Measurements from ENCODE around the gene COMT. TPM values are rescaled to one million over a fixed set of nuclear protein-coding genes. Genes with fewer than 3 reads are reported as not detected.
"Not testable (repeated sequence)": the region's sequence is repeated elsewhere in the genome, so short reads cannot be mapped to it uniquely, and the experiment has no call there.

The COMT gene
- total RNA-seq, 4 donors from 2014 or later: 89.1 to 149 (median 138) TPM

GRCh38 chr22:19921544-19922081 is 20.0 kb upstream of the COMT start:
- H3K4me3 ChIP-seq: no peak overlapping the region
- no peaks in the 10 kb centered on the region for H3K4me1 ChIP-seq
- TF ChIP-seq POLR2A (IDR thresholded peaks at IDR 0.05) (no peak), CTCF (IDR thresholded peaks at IDR 0.05) (no peak)
- no peak for DNase-seq
- no peak overlapping the region for H3K27ac ChIP-seq
- H3K27me3 ChIP-seq: no peaks in the 10 kb centered on the region
- peaks cover 0 to 23% (median 0%) of the 10 kb centered on the region in 3 donors for H3K36me3 ChIP-seq
- H3K9me3 ChIP-seq: no peaks in the 10 kb centered on the region

GRCh38 chr22:19923914-19924513 is 17.6 kb upstream of the COMT start:
- Histone ChIP-seq H3K27me3 (no peaks in the 10 kb centered on the region), H3K4me3 (no peak overlapping the region), H3K27ac (no peak overlapping the region), H3K4me1 (no peaks in the 10 kb centered on the region), H3K9me3 (no peaks in the 10 kb centered on the region), H3K36me3 (no peaks in the 10 kb centered on the region)
- TF ChIP-seq CTCF (IDR thresholded peaks at IDR 0.05): no peak
- no peak for TF ChIP-seq POLR2A (IDR thresholded peaks at IDR 0.05)
- no peak for DNase-seq

GRCh38 chr22:19926028-19926427 is 15.5 kb upstream of the COMT start:
- H3K4me3 ChIP-seq, H3K27me3 ChIP-seq, H3K36me3 ChIP-seq, H3K27ac ChIP-seq, H3K9me3 ChIP-seq, DNase-seq, H3K4me1 ChIP-seq: not testable (repeated sequence)

GRCh38 chr22:19927696-19928095 is 13.9 kb upstream of the COMT start:
- H3K4me3 ChIP-seq: no peak overlapping the region
- no peak for DNase-seq
- no peaks in the 10 kb centered on the region for H3K36me3 ChIP-seq
- no peak for TF ChIP-seq POLR2A (IDR thresholded peaks at IDR 0.05)
- TF ChIP-seq CTCF (IDR thresholded peaks at IDR 0.05): no peak
- H3K27ac ChIP-seq: no peak overlapping the region
- H3K27me3 ChIP-seq: no peaks in the 10 kb centered on the region
- no peaks in the 10 kb centered on the region for H3K4me1 ChIP-seq
- H3K9me3 ChIP-seq: no peaks in the 10 kb centered on the region

GRCh38 chr22:19928207-19928606 is 13.4 kb upstream of the COMT start:
- no peak for TF ChIP-seq POLR2A (IDR thresholded peaks at IDR 0.05)
- TF ChIP-seq CTCF (IDR thresholded peaks at IDR 0.05): no peak
- Histone ChIP-seq H3K36me3 (no peaks in the 10 kb centered on the region), H3K4me1 (no peaks in the 10 kb centered on the region), H3K9me3 (no peaks in the 10 kb centered on the region), H3K27ac (no peak overlapping the region), H3K27me3 (no peaks in the 10 kb centered on the region), H3K4me3 (no peak overlapping the region)
- no peak for DNase-seq

GRCh38 chr22:19929586-19930550 is 11.7 kb upstream of the COMT start:
- no peaks in the 10 kb centered on the region for H3K9me3 ChIP-seq
- H3K27ac ChIP-seq: no peak overlapping the region
- H3K4me1 ChIP-seq: no peaks in the 10 kb centered on the region
- H3K27me3 ChIP-seq: no peaks in the 10 kb centered on the region
- no peaks in the 10 kb centered on the region for H3K36me3 ChIP-seq
- H3K4me3 ChIP-seq: no peak overlapping the region
- TF ChIP-seq POLR2A (IDR thresholded peaks at IDR 0.05): no peak
- no peak for TF ChIP-seq CTCF (IDR thresholded peaks at IDR 0.05)
- DNase-seq: no peak

Data from Peyer's patch (tissue), 4 donors.